GM23338 (cell line): ENCODE results near the gene FOXN1. TPM values are rescaled to one million over a fixed set of nuclear protein-coding genes. Genes with fewer than 3 reads are reported as not detected.
A peak's percentile ranks its signal among the peaks of the same experiment; 100 is the strongest.

Source experiments
- ATAC-seq: fragments of 200-7000 bp; cut with Tn5 transposase; 3 replicates; pipeline ENCODE4 v1.9.1; 2020
- DNase-seq: peaks from one replicate; pipeline ENCODE4 v3.0.0-alpha.2; 2015; ENCODE audit warnings: low spot score
- H2AFZ ChIP-seq: fragments of 200-600 bp; sonication (generic); 2 replicates; pipeline ENCODE4 v1.8.0; 2016; ENCODE audit warnings: antibody characterized with exemption, mild to moderate bottlenecking, moderate library complexity
- H3F3A ChIP-seq: fragments of 200-600 bp; sonication (generic); replicated peaks from 2 replicates; pipeline ENCODE4 v1.8.0; 2017; ENCODE audit warnings: antibody characterized with exemption, mixed run types, low read depth
- H3K27ac ChIP-seq: fragments of 200-600 bp; sonication (generic); 2 replicates; pipeline ENCODE4 v1.6.1; 2016; ENCODE audit warnings: low read depth
- H3K27me3 ChIP-seq: fragments of 200-600 bp; sonication (generic); 2 replicates; pipeline ENCODE4 v1.8.0; 2016; ENCODE audit warnings: mild to moderate bottlenecking, mixed run types, moderate library complexity; ENCODE audit not compliant: insufficient read depth
- H3K36me3 ChIP-seq: fragments of 200-600 bp; sonication (generic); 2 replicates; pipeline ENCODE4 v1.8.0; 2016; ENCODE audit warnings: mild to moderate bottlenecking; ENCODE audit not compliant: insufficient read depth
- H3K4me1 ChIP-seq: fragments of 200-600 bp; sonication (generic); 2 replicates; pipeline ENCODE4 v1.8.0; 2016; ENCODE audit warnings: mild to moderate bottlenecking, moderate library complexity; ENCODE audit not compliant: insufficient read depth
- H3K4me2 ChIP-seq: fragments of 200-600 bp; sonication (generic); 2 replicates; pipeline ENCODE4 v1.7.1; 2017; ENCODE audit warnings: mixed run types
- H3K4me3 ChIP-seq: fragments of 200-600 bp; sonication (generic); 2 replicates; pipeline ENCODE4 v1.6.1; 2016; ENCODE audit warnings: mixed run types
- H3K79me2 ChIP-seq: fragments of 200-600 bp; sonication (generic); replicated peaks from 2 replicates; pipeline ENCODE4 v1.8.0; 2017; ENCODE audit warnings: mild to moderate bottlenecking; ENCODE audit not compliant: insufficient read depth
- H3K9me2 ChIP-seq: fragments of 200-600 bp; sonication (generic); 2 replicates; pipeline ENCODE4 v1.8.0; 2017; ENCODE audit not compliant: insufficient read depth
- H4K20me1 ChIP-seq: fragments of 200-600 bp; sonication (generic); replicated peaks from 2 replicates; pipeline ENCODE4 v1.8.0; 2017; ENCODE audit warnings: mild to moderate bottlenecking; ENCODE audit not compliant: insufficient read depth
- H3K27ac Mint-ChIP-seq: 2 replicates; pipeline ENCODE4 v1.8.0; 2020; ENCODE audit warnings: inconsistent platforms, mild to moderate bottlenecking, moderate library complexity, mixed read lengths
- H3K27me3 Mint-ChIP-seq: 3 replicates; pipeline ENCODE4 v1.8.0; 2022; ENCODE audit warnings: low read depth, mild to moderate bottlenecking, moderate library complexity, mixed read lengths, inconsistent platforms; ENCODE audit not compliant: insufficient read depth, poor library complexity
- H3K36me3 Mint-ChIP-seq: 3 replicates; pipeline ENCODE4 v1.8.0; 2021; ENCODE audit warnings: low read depth, mild to moderate bottlenecking, inconsistent platforms, moderate library complexity, mixed read lengths
- H3K4me1 Mint-ChIP-seq: 3 replicates; pipeline ENCODE4 v1.8.0; 2020; ENCODE audit warnings: mild to moderate bottlenecking, inconsistent platforms, mixed read lengths
- H3K4me3 Mint-ChIP-seq: 3 replicates; pipeline ENCODE4 v1.8.0; 2021; ENCODE audit warnings: moderate library complexity, mild to moderate bottlenecking, inconsistent platforms, mixed read lengths
- H3K9me3 Mint-ChIP-seq: 3 replicates; pipeline ENCODE4 v1.8.0; 2020; ENCODE audit warnings: moderate library complexity, mild to moderate bottlenecking, inconsistent platforms, mixed read lengths
- JUNB ChIP-seq: IDR thresholded peaks from one replicate; pipeline ENCODE4 v1.6.1; 2016; ENCODE audit warnings: antibody characterized with exemption; ENCODE audit not compliant: unreplicated experiment
- NANOG ChIP-seq: IDR thresholded peaks from 2 replicates; pipeline ENCODE4 v1.6.1; 2016; ENCODE audit warnings: antibody characterized with exemption, borderline replicate concordance
- STAT1 ChIP-seq: IDR thresholded peaks from one replicate; pipeline ENCODE4 v1.6.1; 2016; ENCODE audit warnings: antibody characterized with exemption; ENCODE audit not compliant: unreplicated experiment
- ZNF462 ChIP-seq: fragments of 250-450 bp; sonication (Bioruptor Pico); IDR thresholded peaks from 2 replicates; pipeline ENCODE4 v1.5.0; 2020; ENCODE audit warnings: mild to moderate bottlenecking, moderate library complexity
- polyA plus RNA-seq: library from polyadenylated mRNA; unstranded; fragments of >200 nt; fragmentation: Nextera tagmentation; extraction: Ambion mirVana; gene quantifications from 2 replicates; pipeline ENCODE4 v1.2.1, GENCODE V29; 2016
- total RNA-seq: library from RNA; depleted of rRNA; stranded (reverse); fragments of >200 nt; shearing (Covaris generic); gene quantifications from 2 replicates; pipeline ENCODE4 v1.2.3, GENCODE V29; 2014
- TF ChIP-seq, protein P1 (sequence below): IDR thresholded peaks from 2 replicates; pipeline ENCODE4 v1.6.1; 2016; ENCODE audit warnings: antibody characterized with exemption

The FOXN1 gene
- total and polyA plus RNA-seq, 2 experiments from 2014 or later, result not detected

- peak overlapping the region; percentile 95 for H3K4me3 ChIP-seq
- no peaks in the 10 kb centered on the region for H3K9me3 Mint-ChIP-seq
These were observed 66.3 kb downstream of the FOXN1 start for GRCh38 chr17:28572259-28573039.

More at GRCh38 chr17:28572259-28573039, 66.3 kb downstream of the FOXN1 start:
- Histone ChIP-seq H2AFZ (peak overlapping the region; percentile 99; the same call in 1 of the 2 replicates), H3F3A (peaks cover 8% of the 10 kb centered on the region), H3K4me1 (peaks cover 29% of the 10 kb centered on the region), H3K79me2 (peaks cover 28% of the 10 kb centered on the region), H3K27me3 (peaks cover 4% of the 10 kb centered on the region; the same call in 1 of the 2 replicates), H3K36me3 (no peaks in the 10 kb centered on the region; the same call in 1 of the 2 replicates), H4K20me1 (peaks cover 3% of the 10 kb centered on the region), H3K9me2 (no peaks in the 10 kb centered on the region), H3K27ac (no peak overlapping the region), H3K4me2 (peak overlapping the region; percentile 89)
- DNase-seq (no peak), ATAC-seq (no peak)
- no peak for TF ChIP-seq STAT1
- no peak for TF ChIP-seq JUNB
- TF ChIP-seq ZNF462 (CRISPR knock-in tag), result no peak
- TF ChIP-seq NANOG, result no peak
- TF ChIP-seq, protein P1, sequence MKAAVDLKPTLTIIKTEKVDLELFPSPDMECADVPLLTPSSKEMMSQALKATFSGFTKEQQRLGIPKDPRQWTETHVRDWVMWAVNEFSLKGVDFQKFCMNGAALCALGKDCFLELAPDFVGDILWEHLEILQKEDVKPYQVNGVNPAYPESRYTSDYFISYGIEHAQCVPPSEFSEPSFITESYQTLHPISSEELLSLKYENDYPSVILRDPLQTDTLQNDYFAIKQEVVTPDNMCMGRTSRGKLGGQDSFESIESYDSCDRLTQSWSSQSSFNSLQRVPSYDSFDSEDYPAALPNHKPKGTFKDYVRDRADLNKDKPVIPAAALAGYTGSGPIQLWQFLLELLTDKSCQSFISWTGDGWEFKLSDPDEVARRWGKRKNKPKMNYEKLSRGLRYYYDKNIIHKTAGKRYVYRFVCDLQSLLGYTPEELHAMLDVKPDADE, result no peak
- Mint-ChIP-seq H3K27ac (no peak overlapping the region), H3K27me3 (peaks cover 17% of the 10 kb centered on the region), H3K4me3 (peak overlapping the region; percentile 97), H3K4me1 (peaks cover 33% of the 10 kb centered on the region), H3K36me3 (peaks cover 17% of the 10 kb centered on the region)
